Measurements from ENCODE around the gene DDTL. TPM values are rescaled to one million over a fixed set of nuclear protein-coding genes. Genes with fewer than 3 reads are reported as not detected.
"Not testable (repeated sequence)": the region's sequence is repeated elsewhere in the genome, so short reads cannot be mapped to it uniquely, and the experiment has no call there.

DDTL gene
- total RNA-seq, 1 donor from 2014 or later: not detected

DNA sequence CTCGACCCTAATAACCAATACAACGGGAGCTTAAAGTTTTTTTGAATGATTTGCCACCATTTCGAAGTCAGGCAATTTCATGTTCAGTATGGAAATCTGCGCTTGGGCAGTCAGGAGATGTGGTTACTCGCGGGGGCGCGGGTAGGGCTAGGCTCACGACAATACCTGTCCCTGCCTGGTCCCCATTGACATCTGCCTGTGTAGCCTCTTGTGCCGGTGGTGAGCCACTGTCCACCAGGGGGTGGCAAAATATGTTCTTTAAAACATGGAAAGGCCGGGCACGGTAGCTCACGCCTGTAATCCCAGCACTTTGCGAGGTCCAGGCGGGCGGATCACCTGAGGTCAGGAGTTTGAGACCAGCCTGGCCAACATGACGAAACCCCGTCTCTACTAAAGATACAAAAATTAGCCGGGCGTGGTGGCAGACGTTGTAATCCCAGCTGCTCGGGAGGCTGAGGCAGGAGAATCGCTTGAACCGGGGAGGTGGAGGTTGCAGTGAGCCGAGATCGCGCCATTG, 8.2 kb downstream of the DDTL start:
- H3K9me3 Mint-ChIP-seq; DNase-seq (ENCODE audit: low read depth, low spot score); H3K4me1 Mint-ChIP-seq; H3K27me3 Mint-ChIP-seq (ENCODE audit: low read depth); H3K36me3 Mint-ChIP-seq (ENCODE audit: low read depth); H3K4me3 Mint-ChIP-seq; H3K27ac Mint-ChIP-seq (ENCODE audit: unreplicated experiment): not testable (repeated sequence)
- TF ChIP-seq, protein P1, sequence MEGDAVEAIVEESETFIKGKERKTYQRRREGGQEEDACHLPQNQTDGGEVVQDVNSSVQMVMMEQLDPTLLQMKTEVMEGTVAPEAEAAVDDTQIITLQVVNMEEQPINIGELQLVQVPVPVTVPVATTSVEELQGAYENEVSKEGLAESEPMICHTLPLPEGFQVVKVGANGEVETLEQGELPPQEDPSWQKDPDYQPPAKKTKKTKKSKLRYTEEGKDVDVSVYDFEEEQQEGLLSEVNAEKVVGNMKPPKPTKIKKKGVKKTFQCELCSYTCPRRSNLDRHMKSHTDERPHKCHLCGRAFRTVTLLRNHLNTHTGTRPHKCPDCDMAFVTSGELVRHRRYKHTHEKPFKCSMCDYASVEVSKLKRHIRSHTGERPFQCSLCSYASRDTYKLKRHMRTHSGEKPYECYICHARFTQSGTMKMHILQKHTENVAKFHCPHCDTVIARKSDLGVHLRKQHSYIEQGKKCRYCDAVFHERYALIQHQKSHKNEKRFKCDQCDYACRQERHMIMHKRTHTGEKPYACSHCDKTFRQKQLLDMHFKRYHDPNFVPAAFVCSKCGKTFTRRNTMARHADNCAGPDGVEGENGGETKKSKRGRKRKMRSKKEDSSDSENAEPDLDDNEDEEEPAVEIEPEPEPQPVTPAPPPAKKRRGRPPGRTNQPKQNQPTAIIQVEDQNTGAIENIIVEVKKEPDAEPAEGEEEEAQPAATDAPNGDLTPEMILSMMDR (conservative IDR thresholded peaks at IDR 0.05): peak; percentile 26

DNA sequence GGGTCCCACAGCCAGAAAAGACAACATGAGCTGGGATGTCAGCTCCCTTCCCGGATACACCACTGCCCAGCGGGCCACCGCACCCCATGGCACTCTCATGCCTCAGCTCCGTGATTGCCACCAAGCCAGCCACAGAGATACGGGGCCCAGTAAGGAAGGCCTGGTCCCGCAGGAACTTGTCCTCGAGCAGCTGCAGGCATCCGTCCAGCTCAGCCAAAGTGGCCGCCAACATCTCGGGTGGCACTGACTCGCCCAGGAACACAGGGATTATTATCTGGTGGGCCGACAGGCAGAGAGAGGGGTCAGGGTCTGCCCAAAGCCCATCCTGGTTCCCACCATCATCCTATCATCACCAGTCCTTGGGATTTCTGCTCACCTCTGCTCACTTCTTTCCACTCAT, 10.6 kb downstream of the DDTL start:
- not testable (repeated sequence) for DNase-seq (ENCODE audit: low read depth, low spot score); H3K4me1 Mint-ChIP-seq; H3K4me3 Mint-ChIP-seq; H3K27ac Mint-ChIP-seq (ENCODE audit: unreplicated experiment); H3K9me3 Mint-ChIP-seq; H3K36me3 Mint-ChIP-seq (ENCODE audit: low read depth); H3K27me3 Mint-ChIP-seq (ENCODE audit: low read depth)

DNA sequence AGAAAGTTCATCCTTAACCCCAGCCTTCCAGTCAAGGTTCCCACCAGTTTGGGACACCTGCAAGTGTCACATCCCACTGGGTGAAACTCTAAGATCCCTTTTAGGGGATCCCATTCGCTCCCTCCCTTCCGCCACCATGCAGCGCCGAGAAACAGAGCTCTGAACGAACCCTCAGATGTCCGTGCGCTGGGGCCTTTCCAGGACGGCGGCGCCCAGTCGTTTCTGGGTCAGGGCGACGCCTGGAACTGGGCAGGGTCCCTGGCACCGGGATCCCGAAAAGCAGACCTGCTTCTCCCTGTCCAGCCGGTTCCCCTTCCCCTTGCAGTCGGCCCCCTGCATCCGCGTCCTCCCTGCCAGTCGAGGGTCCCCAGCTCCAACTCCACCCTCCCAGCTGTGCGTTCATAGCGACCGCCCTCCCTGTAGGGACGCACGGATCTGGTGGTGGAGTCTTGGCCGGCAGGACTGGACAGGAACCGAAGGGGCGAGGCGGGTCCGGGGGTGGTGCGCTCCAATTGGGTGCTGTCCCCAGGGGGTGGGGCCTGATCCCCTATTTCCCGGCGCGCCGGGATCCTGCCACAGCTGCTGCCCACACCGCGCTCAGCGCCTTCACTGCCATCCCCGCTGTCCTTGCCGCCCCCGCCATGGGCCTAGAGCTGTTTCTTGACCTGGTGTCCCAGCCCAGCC, 13.0 kb downstream of the DDTL start, which contains the start of gene GSTT2:
Gene GSTT2 (plus strand): TSS at position 578 of the 684 bp plus-strand sequence.
- H3K4me3 Mint-ChIP-seq; H3K36me3 Mint-ChIP-seq (ENCODE audit: low read depth); H3K27ac Mint-ChIP-seq (ENCODE audit: unreplicated experiment); H3K4me1 Mint-ChIP-seq; H3K27me3 Mint-ChIP-seq (ENCODE audit: low read depth); DNase-seq (ENCODE audit: low read depth, low spot score); H3K9me3 Mint-ChIP-seq: not testable (repeated sequence)

DNA sequence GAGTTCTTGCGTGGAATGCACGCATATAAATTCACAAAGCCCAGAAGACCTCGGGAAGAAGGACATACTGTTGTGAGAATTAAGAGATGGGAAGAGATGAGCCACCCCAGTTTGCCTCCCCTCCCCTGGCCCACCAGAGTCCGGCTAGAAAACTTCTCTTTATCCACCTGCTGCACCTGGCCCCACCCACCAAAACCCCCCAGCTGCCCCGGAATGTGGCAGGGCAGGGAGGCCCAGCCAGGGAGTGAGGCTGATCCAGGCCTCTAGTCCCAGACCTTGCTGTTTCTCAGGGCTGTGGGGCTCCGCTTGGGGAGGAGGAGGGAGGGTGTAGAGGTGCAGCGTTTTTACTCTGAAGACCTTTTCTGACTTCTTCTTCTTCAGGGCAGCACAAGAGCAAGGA, 13.9 kb downstream of the DDTL start:
- H3K4me1 Mint-ChIP-seq; H3K27ac Mint-ChIP-seq (ENCODE audit: unreplicated experiment); H3K9me3 Mint-ChIP-seq; DNase-seq (ENCODE audit: low read depth, low spot score); H3K27me3 Mint-ChIP-seq (ENCODE audit: low read depth); H3K36me3 Mint-ChIP-seq (ENCODE audit: low read depth); H3K4me3 Mint-ChIP-seq: not testable (repeated sequence)

DNA sequence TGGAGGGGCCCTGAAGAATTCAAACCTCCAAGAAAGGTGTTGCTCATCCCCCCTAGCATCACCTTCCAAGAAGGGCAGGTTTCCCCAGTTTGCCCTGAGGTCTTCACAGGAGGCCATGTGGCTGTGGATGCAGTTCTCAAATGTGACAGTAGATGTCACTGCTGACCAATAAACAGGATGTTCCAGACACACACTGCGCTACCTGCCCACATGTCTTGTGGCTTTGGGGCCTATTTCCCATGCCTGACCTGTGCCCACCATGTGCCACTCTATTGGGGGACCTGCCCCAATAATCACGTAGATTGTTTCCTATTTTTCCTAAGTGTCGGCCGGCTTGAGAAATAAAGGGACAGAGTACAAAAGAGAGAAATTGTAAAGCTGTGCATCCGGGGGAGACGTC, 17.7 kb downstream of the DDTL start:
- Mint-ChIP-seq H3K36me3 (ENCODE audit: low read depth) (no peaks in the 10 kb centered on the region), H3K4me1 (no peaks in the 10 kb centered on the region), H3K9me3 (no peaks in the 10 kb centered on the region), H3K4me3 (no peak overlapping the region), H3K27me3 (ENCODE audit: low read depth) (no peaks in the 10 kb centered on the region), H3K27ac (ENCODE audit: unreplicated experiment) (no peak overlapping the region)
- TF ChIP-seq, protein P1 (conservative IDR thresholded peaks at IDR 0.05): no peak
- DNase-seq (ENCODE audit: low read depth, low spot score): no peak

DNA sequence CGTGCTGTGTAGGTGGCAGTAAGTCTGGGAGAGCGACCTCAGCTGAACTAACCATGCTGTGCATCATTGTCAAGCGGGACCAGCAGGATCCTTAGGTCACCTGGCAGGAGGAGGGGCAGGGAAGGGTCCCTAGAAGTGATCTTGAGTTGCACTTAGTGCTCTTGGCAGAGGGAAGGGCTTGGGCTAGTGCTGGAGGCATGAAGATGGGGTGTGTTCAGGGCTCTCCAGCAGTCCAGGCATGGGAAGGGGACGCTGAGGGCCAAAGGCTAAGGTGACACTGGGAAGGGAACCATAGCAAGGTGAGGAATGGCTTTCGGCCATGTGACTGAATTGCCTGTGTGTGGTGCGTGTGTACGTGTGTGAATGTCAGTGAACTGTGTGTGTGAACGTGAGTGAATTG, 19.4 kb downstream of the DDTL start:
- not testable (repeated sequence) for H3K27me3 Mint-ChIP-seq (ENCODE audit: low read depth); H3K36me3 Mint-ChIP-seq (ENCODE audit: low read depth); DNase-seq (ENCODE audit: low read depth, low spot score); H3K4me3 Mint-ChIP-seq; H3K4me1 Mint-ChIP-seq; H3K27ac Mint-ChIP-seq (ENCODE audit: unreplicated experiment); H3K9me3 Mint-ChIP-seq

DNA sequence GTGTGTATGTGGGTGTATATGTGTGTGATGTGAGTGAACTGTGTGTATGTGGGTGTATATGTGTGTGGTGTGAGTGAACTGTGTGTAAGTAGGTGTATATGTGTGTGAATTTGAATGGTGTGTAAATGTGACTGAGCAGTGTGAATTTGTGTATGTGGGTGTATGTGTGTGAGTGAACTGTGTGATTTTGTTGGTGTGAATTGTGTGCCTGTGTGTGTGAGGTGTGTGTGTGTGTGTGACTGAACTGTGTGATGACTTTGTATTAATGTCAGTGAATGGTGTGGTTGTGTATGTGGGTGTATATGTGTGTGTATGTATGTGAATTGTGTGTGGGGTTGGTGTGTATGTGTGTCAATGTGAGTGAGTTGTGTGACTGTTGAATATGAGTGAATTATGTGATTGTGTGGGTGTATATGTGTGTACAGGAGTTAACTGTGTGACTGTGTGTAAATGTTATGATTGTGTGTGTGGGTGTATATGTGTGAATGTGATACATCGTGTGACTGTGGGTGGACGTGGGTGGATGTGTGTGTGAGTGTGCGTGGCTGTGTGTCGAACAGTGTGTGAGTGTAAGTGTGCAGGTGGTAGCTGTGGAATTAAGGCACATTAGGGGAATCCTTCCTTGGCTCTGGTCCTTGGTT, 20.0 kb downstream of the DDTL start:
- H3K27ac Mint-ChIP-seq (ENCODE audit: unreplicated experiment); H3K36me3 Mint-ChIP-seq (ENCODE audit: low read depth); H3K9me3 Mint-ChIP-seq; DNase-seq (ENCODE audit: low read depth, low spot score); H3K27me3 Mint-ChIP-seq (ENCODE audit: low read depth); H3K4me3 Mint-ChIP-seq; H3K4me1 Mint-ChIP-seq: not testable (repeated sequence)

DNA sequence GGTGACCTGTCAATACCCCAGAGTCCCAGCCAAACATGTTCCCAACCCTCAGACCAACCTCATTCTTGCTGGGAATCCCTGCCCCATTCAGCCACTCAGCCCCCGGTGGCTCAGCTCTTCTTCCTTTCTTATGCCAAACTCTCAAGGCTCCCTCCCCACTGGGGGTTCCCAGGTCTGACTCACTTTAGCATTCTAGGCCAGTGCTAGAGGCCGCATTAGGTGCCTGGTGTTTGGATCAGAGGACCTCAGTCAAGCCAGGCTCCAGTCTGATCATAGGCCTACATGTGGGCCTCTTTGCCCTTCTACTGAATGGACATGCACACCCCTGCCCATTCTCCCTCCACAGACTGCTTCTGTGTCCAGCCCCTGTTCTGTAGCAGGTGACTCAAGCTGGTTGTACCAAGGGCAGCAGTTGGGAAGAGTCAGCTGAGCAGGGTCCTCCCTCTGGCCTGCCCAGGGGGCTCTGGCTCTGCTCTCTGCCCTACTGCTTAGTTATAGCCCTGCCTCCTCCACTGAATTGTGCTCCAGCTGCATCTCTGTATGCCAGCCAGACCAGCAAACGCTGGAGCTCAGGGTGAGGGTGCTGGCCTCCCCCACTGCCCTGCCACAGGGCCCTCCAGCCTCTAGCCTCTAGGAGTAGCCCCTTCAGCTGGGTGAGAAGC, 23.0 kb downstream of the DDTL start:
- not testable (repeated sequence) for H3K27me3 Mint-ChIP-seq (ENCODE audit: low read depth); H3K27ac Mint-ChIP-seq (ENCODE audit: unreplicated experiment); H3K9me3 Mint-ChIP-seq; H3K36me3 Mint-ChIP-seq (ENCODE audit: low read depth); H3K4me1 Mint-ChIP-seq; DNase-seq (ENCODE audit: low read depth, low spot score); H3K4me3 Mint-ChIP-seq

DNA sequence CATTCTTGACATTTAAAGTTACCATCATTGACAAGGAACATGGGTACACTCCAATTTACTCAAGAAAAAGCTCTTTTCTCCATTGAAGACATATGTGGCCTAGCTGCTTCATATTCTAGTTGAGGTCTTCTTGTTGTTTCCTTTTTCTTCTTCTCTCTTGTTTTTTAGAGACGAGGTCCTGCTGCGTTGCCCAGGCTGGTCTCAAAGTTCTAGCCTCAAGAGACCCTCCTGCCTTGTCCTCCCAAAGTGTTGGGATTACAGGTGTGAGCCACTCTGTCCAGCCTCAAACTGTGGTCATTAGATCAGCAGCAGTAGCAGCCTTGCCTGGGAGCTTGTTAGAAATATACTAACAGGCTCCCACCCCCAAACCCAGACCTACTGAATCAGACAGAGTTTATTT, 26.4 kb downstream of the DDTL start:
- H3K27me3 Mint-ChIP-seq (ENCODE audit: low read depth); H3K4me1 Mint-ChIP-seq: not testable (repeated sequence)

DNA sequence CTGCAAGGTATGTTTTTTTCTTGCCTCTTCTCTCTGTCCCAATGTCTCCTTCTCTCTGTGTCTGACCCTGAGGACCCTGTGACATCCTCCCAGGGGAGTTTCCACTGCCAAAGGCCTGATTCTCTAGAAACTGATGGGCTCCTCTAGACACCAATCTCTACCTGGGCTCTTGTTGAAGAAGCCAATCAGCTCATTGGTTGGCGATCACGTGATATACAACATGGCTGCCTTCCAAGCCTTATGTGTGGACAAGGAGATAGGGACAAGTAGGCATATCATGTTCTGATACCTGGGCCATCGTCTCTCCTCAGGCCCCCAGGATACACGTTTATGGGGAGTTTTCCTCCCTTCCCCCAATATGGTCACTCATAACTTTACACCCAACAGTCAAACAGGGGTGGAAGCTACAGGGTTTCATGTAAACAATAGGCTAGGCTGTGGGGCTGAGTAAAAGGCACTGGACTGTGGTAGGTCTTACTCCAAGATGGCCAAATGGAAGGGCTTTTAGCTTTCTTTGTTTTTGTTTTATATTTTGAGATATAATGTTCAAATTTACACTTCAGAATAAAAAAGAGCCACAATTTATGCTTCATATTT, 27.0 kb downstream of the DDTL start:
- not testable (repeated sequence) for H3K9me3 Mint-ChIP-seq; H3K27ac Mint-ChIP-seq (ENCODE audit: unreplicated experiment); H3K4me1 Mint-ChIP-seq; H3K4me3 Mint-ChIP-seq; DNase-seq (ENCODE audit: low read depth, low spot score); H3K27me3 Mint-ChIP-seq (ENCODE audit: low read depth); H3K36me3 Mint-ChIP-seq (ENCODE audit: low read depth)

More for the DNA sequence above, 26.4 kb downstream of the DDTL start:
- not testable (repeated sequence) for H3K27ac Mint-ChIP-seq (ENCODE audit: unreplicated experiment); H3K36me3 Mint-ChIP-seq (ENCODE audit: low read depth); DNase-seq (ENCODE audit: low read depth, low spot score); H3K9me3 Mint-ChIP-seq; H3K4me3 Mint-ChIP-seq
